Mesenchymal stem cell (in vitro differentiated cells and primary cell): ENCODE measurements around the gene SPACA7.

Source experiments
- DNase-seq: peaks from one replicate; pipeline ENCODE4 v3.0.0-alpha.2; 2013
- H2AFZ ChIP-seq: one replicate; pipeline ENCODE4 v1.6.1; 2013; ENCODE audit warnings: low read depth, mild to moderate bottlenecking, control low read depth, inconsistent platforms, low read length, moderate library complexity
- H2AK5ac ChIP-seq: 2 replicates; pipeline ENCODE4 v1.6.1; 2013; ENCODE audit warnings: low read length, moderate library complexity, mild to moderate bottlenecking, inconsistent platforms; ENCODE audit not compliant: severe bottlenecking
- H2BK120ac ChIP-seq: one replicate; pipeline ENCODE4 v1.6.1; 2013; ENCODE audit warnings: low read depth, mild to moderate bottlenecking, inconsistent platforms, low read length, moderate library complexity
- H2BK12ac ChIP-seq, 2 experiments: one replicate each; pipeline ENCODE4 v1.6.1; 2013; ENCODE audit warnings: inconsistent platforms in 2 of 2, low read length in 2 of 2, mild to moderate bottlenecking in 2 of 2, moderate library complexity in 2 of 2, control low read depth in 1 of 2
- H2BK15ac ChIP-seq: one replicate; pipeline ENCODE4 v1.6.1; 2013; ENCODE audit warnings: mild to moderate bottlenecking, low read depth, inconsistent platforms; ENCODE audit not compliant: poor library complexity, severe bottlenecking
- H2BK5ac ChIP-seq: 2 replicates; pipeline ENCODE4 v1.6.1; 2013; ENCODE audit warnings: low read depth, mild to moderate bottlenecking, low read length, control low read depth, inconsistent platforms; ENCODE audit not compliant: poor library complexity, severe bottlenecking
- H3K14ac ChIP-seq, 2 experiments: one replicate each; pipeline ENCODE4 v1.6.1; 2013; ENCODE audit warnings: inconsistent platforms in 2 of 2, low read length in 2 of 2, control low read depth in 1 of 2, mild to moderate bottlenecking in 1 of 2, moderate library complexity in 1 of 2
- H3K18ac ChIP-seq, 2 experiments: one replicate each; pipeline ENCODE4 v1.6.1; 2013; ENCODE audit warnings: inconsistent platforms in 2 of 2, low read length in 2 of 2, control low read depth in 1 of 2, low read depth in 1 of 2, mild to moderate bottlenecking in 1 of 2
- H3K23ac ChIP-seq, 2 experiments: one replicate each; pipeline ENCODE4 v1.6.1; 2013; ENCODE audit warnings: inconsistent platforms in 2 of 2, low read length in 2 of 2, mild to moderate bottlenecking in 2 of 2, moderate library complexity in 2 of 2, control low read depth in 1 of 2
- H3K27ac ChIP-seq: 2 replicates; pipeline ENCODE4 v1.5.1; 2013; ENCODE audit warnings: mild to moderate bottlenecking, moderate library complexity, low read length, control low read depth, inconsistent platforms; ENCODE audit not compliant: poor library complexity, severe bottlenecking
- H3K27me3 ChIP-seq, 2 experiments: 2 replicates each; pipeline versions ENCODE4 v1.6.1 to v1.7.0; 2013; ENCODE audit warnings: low read length in 2 of 2, mild to moderate bottlenecking in 2 of 2, moderate library complexity in 2 of 2, control low read depth in 1 of 2, inconsistent platforms in 1 of 2; ENCODE audit not compliant: control insufficient read depth in 1 of 2, insufficient read depth in 1 of 2
- H3K36me3 ChIP-seq, 2 experiments: 2 replicates each; pipeline versions ENCODE4 v1.6.1 to v1.7.0; 2013; ENCODE audit warnings: low read length in 2 of 2, control low read depth in 1 of 2, inconsistent platforms in 1 of 2, low read depth in 1 of 2, mild to moderate bottlenecking in 1 of 2; ENCODE audit not compliant: insufficient read depth in 2 of 2, control insufficient read depth in 1 of 2
- H3K4ac ChIP-seq, 2 experiments: one replicate each; pipeline ENCODE4 v1.6.1; 2013; ENCODE audit warnings: inconsistent platforms in 2 of 2, low read length in 2 of 2, mild to moderate bottlenecking in 2 of 2, moderate library complexity in 2 of 2, control low read depth in 1 of 2, low read depth in 1 of 2
- H3K4me1 ChIP-seq: 2 replicates; pipeline ENCODE4 v1.6.1; 2013; ENCODE audit warnings: low read depth, low read length, control low read depth; ENCODE audit not compliant: control insufficient read depth, insufficient read depth
- H3K4me2 ChIP-seq: 2 replicates; pipeline ENCODE4 v1.6.1; 2013; ENCODE audit warnings: low read length, mild to moderate bottlenecking, inconsistent platforms; ENCODE audit not compliant: poor library complexity, severe bottlenecking
- H3K4me3 ChIP-seq, 2 experiments: 2 replicates each; pipeline versions ENCODE4 v1.5.1 to v1.7.0; 2013; ENCODE audit warnings: low read length in 2 of 2, mild to moderate bottlenecking in 2 of 2, control low read depth in 1 of 2, low read depth in 1 of 2; ENCODE audit not compliant: insufficient read depth in 1 of 2
- H3K79me1 ChIP-seq: replicated peaks from 2 replicates; pipeline ENCODE4 v1.6.1; 2013; ENCODE audit warnings: mild to moderate bottlenecking, control low read depth, low read length, inconsistent platforms; ENCODE audit not compliant: poor library complexity, severe bottlenecking
- H3K9ac ChIP-seq: 2 replicates; pipeline ENCODE4 v1.7.0; 2013; ENCODE audit warnings: mild to moderate bottlenecking, low read length, moderate library complexity
- H3K9me3 ChIP-seq: 2 replicates; pipeline ENCODE4 v1.7.0; 2013; ENCODE audit warnings: mild to moderate bottlenecking, low read length; ENCODE audit not compliant: control insufficient read depth
- H4K8ac ChIP-seq: one replicate; pipeline ENCODE4 v1.6.1; 2013; ENCODE audit warnings: inconsistent platforms, mild to moderate bottlenecking, low read length, moderate library complexity
- H4K91ac ChIP-seq: one replicate; pipeline ENCODE4 v1.6.1; 2013; ENCODE audit warnings: mild to moderate bottlenecking, low read length, inconsistent platforms
- WGBS: methylation state at CpG from one replicate; pipeline ENCODE4 v1.1.7; 2013; ENCODE audit warnings: mixed read lengths; 5-methylcytosine and 5-hydroxymethylcytosine counted together

The SPACA7 gene

DNA sequence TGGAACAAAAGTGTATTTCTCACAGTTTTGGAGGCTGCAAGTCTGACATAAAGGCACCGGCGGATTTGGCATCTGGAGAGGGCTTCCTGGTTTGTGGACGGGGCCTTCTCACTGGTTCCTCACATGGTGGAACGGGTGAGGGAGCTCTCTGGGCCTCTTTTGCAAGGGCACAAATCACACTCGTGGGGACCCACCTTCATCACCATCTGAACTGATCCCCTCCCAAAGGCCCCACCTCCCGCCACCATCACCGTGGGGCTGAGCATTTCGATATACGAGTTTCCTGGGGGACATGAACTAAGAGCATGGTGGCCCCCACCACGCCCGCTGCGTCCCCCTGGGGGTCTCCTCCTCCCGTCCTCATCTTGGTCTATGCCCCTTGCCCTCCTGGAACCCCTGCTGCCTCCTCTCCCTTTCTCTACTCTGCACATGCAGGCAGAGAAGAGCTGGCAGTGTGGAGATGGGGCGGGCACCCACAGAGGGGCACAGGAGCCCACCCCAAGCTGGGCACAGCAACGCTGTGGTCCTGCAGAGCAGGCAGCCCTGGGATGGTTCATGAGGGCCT is 20.8 kb upstream of the SPACA7 start:
- Histone ChIP-seq H2BK12ac (no peak overlapping the region), H2BK5ac (no peak overlapping the region), H3K27me3 (no peaks in the 10 kb centered on the region), H3K4me2 (no peak overlapping the region), H3K4me1 (no peaks in the 10 kb centered on the region), H3K4me3 (no peak overlapping the region), H3K79me1 (no peaks in the 10 kb centered on the region), H2AFZ (no peak overlapping the region), H3K4ac (no peak overlapping the region), H3K23ac (no peak overlapping the region), H3K14ac (no peak overlapping the region), H2AK5ac (no peak overlapping the region), H3K36me3 (no peaks in the 10 kb centered on the region), H2BK15ac (no peak overlapping the region), H3K18ac (no peak overlapping the region), H4K91ac (no peak overlapping the region), H3K9ac (no peak overlapping the region), H2BK120ac (no peak overlapping the region), H3K27ac (no peak overlapping the region), H3K9me3 (peaks cover 4% of the 10 kb centered on the region), H4K8ac (no peak overlapping the region)
- DNase-seq, result no peak
- WGBS, result 81% methylated on average over 15 of the region's 15 CpGs

- no peak overlapping the region for H3K23ac ChIP-seq
- H3K14ac ChIP-seq, result no peak overlapping the region
- no peak overlapping the region for H2BK15ac ChIP-seq
- H2BK12ac ChIP-seq, result no peak overlapping the region
- H3K4me2 ChIP-seq, result no peak overlapping the region
- H3K18ac ChIP-seq, result no peak overlapping the region
- H3K27ac ChIP-seq, result no peak overlapping the region
- H2AFZ ChIP-seq, result no peak overlapping the region
- 74% methylated on average over 13 of the region's 13 CpGs for whole genome bisulfite sequencing
- H3K4me1 ChIP-seq, result no peaks in the 10 kb centered on the region
- H3K4ac ChIP-seq, result no peak overlapping the region
- DNase-seq, result no peak
- H3K27me3 ChIP-seq, result no peaks in the 10 kb centered on the region
- H2AK5ac ChIP-seq, result no peak overlapping the region
- H2BK5ac ChIP-seq, result no peak overlapping the region
- no peak overlapping the region for H3K9ac ChIP-seq
- H3K4me3 ChIP-seq, result no peak overlapping the region
- no peaks in the 10 kb centered on the region for H3K36me3 ChIP-seq
- no peaks in the 10 kb centered on the region for H3K79me1 ChIP-seq
- no peak overlapping the region for H4K91ac ChIP-seq
- H2BK120ac ChIP-seq, result no peak overlapping the region
- peaks cover 7% of the 10 kb centered on the region for H3K9me3 ChIP-seq
- no peak overlapping the region for H4K8ac ChIP-seq
These were observed 20.0 kb upstream of the SPACA7 start for GRCh38 chr13:112356190-112356589.

GRCh38 chr13:112358156-112358555 is 18.0 kb upstream of the SPACA7 start:
- H2AK5ac ChIP-seq, result no peak overlapping the region
- H4K91ac ChIP-seq, result no peak overlapping the region
- no peak overlapping the region for H4K8ac ChIP-seq
- H3K9ac ChIP-seq, result no peak overlapping the region
- H3K4me3 ChIP-seq, result no peak overlapping the region
- no peak overlapping the region for H3K4ac ChIP-seq
- H2BK15ac ChIP-seq, result no peak overlapping the region
- H3K27me3 ChIP-seq, result no peaks in the 10 kb centered on the region
- H3K4me2 ChIP-seq, result no peak overlapping the region
- DNase-seq, result no peak
- no peak overlapping the region for H2AFZ ChIP-seq
- H3K79me1 ChIP-seq, result no peaks in the 10 kb centered on the region
- peaks cover 22% of the 10 kb centered on the region for H3K9me3 ChIP-seq
- H3K4me1 ChIP-seq, result no peaks in the 10 kb centered on the region
- H2BK12ac ChIP-seq, result no peak overlapping the region
- no peak overlapping the region for H2BK5ac ChIP-seq
- H2BK120ac ChIP-seq, result no peak overlapping the region
- no peaks in the 10 kb centered on the region for H3K36me3 ChIP-seq
- H3K27ac ChIP-seq, result no peak overlapping the region
- 93% methylated on average over 4 of the region's 4 CpGs for WGBS
- H3K23ac ChIP-seq, result no peak overlapping the region
- no peak overlapping the region for H3K14ac ChIP-seq
- no peak overlapping the region for H3K18ac ChIP-seq

- Histone ChIP-seq H3K9ac (no peak overlapping the region), H3K27ac (no peak overlapping the region), H2AK5ac (no peak overlapping the region), H2BK12ac (no peak overlapping the region), H3K23ac (no peak overlapping the region), H2BK15ac (no peak overlapping the region), H3K27me3 (no peaks in the 10 kb centered on the region), H3K36me3 (no peaks in the 10 kb centered on the region), H3K4me3 (no peak overlapping the region), H3K14ac (no peak overlapping the region), H2BK120ac (no peak overlapping the region), H4K8ac (no peak overlapping the region), H4K91ac (no peak overlapping the region), H2BK5ac (no peak overlapping the region), H3K4ac (no peak overlapping the region), H2AFZ (no peak overlapping the region), H3K79me1 (no peaks in the 10 kb centered on the region), H3K4me1 (no peaks in the 10 kb centered on the region), H3K4me2 (no peak overlapping the region), H3K18ac (no peak overlapping the region), H3K9me3 (peaks cover 30% of the 10 kb centered on the region)
- WGBS, result 79% methylated on average over 4 of the region's 5 CpGs
- DNase-seq, result no peak
These were observed 14.1 kb upstream of the SPACA7 start for GRCh38 chr13:112362021-112362420.
